HG03025 (cell line): ENCODE measurements around the gene TIRAP.
A peak's percentile ranks its signal among the peaks of the same experiment; 100 is the strongest.
"Not testable (repeated sequence)": the region's sequence is repeated elsewhere in the genome, so short reads cannot be mapped to it uniquely, and the experiment has no call there.

ENCODE experiments used
- ATAC-seq: cut with Tn5 transposase; IDR thresholded peaks from one replicate; pipeline ENCODE4 v1.9.1; 2021; ENCODE audit warnings: mild to moderate bottlenecking, moderate library complexity; ENCODE audit not compliant: unreplicated experiment, low FRiP score

The TIRAP gene, protein sequence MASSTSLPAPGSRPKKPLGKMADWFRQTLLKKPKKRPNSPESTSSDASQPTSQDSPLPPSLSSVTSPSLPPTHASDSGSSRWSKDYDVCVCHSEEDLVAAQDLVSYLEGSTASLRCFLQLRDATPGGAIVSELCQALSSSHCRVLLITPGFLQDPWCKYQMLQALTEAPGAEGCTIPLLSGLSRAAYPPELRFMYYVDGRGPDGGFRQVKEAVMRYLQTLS

DNA sequence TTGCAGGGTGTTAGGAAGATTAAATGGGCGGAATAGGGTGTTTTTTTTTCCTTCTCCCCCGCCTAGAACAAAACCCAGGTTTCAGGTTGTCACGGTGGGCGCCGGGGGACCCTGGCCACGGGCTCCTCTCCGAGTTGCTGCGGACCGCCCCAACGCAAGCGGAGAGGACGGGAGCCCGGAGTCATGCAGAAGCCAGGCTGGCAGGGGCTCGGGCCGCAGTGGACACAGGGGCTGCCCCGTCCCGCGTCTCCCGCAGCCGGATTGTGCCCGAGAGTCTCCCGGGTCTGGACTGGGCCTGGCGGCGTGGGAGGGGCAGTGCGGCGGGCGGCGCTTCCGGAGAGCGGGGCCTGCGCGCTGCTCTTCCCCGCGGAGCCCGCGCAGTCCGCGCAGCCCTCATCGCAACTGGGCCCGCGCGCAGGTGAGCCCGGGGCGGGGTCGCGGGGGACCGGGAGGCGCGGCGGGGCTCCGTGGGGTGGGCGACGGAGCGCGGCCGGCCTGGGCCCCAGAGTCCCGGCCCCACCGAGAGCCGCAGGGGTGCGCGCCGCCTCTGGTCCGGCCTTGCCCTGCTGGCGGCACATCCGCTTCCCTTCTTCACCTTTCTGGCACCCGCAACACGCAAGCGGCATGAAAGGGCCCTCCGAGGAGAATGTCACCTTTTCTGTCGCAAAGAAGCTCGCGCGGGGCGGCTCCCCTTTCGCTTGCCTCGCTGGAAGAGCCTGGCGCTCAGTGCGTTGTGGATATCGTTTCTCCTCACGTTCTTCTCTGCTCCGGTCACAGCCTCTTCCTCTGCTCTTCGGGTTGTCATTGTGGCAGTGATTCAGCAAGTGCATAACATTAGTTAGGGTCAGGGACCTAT, at the start of gene TIRAP:
TIRAP (plus strand) TSS at position 358 of the 856 bp plus-strand sequence. CDS start 7,802 bp downstream, outside the sequence.
- ATAC-seq = peak; percentile 63

DNA sequence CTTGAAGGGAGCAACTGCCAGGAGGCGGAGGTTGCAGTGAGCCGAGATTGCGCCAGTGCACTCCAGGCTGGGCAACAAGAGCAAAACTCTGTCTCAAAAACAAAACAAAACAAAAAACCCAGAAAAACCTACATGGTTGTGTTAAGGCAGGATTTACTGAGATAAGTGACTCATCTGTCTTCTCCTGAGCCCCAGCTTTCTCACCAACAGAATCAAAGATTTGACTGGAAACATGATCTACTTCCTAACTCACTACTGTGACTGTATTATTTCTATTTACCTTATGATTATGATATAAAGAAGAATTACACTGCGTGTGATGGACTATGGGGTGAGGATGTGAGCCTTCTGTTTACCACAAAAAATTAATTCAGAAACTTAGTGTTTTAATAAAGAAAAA, 49.5 kb upstream of the TIRAP start:
- no peak for ATAC-seq

GRCh38 chr11:126246636-126247035, 36.3 kb upstream of the TIRAP start:
- no peak for ATAC-seq

DNA sequence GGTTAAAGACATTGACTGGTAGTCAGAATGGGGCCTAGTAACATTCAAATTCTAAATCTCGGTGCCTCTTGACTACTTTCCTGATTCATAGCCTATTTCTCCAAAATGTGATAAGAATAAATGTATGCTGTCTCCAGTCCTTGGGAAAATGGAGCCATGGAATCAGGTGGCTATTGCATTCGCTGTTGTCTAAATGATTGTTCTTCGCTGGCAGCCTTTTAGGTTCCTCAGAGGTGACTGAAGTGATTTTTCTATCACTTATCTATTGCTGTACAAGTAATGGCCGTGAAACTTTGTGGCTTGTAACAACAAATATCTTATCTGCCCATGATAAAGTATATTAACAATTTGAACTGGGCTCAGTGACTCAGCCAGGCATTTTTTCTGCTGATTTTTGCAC, 29.6 kb upstream of the TIRAP start:
- no peak for ATAC-seq

GRCh38 chr11:126254819-126255218, 28.1 kb upstream of the TIRAP start:
- no peak for ATAC-seq

DNA sequence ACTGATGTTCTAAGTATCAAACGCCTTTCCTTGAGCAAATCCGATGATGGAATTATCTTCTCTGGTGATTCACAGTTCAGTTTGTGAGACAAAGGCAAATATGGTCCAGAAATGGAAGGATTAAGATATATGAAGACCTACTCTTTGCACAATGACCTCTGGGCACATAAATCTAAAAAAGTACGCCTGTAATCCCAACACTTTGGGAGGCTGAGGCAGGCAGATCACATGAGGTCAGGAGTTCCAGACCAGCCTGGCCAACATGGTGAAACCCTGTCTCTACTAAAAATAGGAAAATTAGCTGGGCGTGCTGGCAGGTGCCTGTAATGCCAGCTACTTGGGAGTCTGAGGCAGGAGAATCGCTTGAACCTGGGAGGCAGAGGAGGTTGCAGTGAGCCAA, 27.4 kb upstream of the TIRAP start:
- ATAC-seq = not testable (repeated sequence)

- ATAC-seq = no peak
Measured at GRCh38 chr11:126256216-126256615, 26.7 kb upstream of the TIRAP start.

DNA sequence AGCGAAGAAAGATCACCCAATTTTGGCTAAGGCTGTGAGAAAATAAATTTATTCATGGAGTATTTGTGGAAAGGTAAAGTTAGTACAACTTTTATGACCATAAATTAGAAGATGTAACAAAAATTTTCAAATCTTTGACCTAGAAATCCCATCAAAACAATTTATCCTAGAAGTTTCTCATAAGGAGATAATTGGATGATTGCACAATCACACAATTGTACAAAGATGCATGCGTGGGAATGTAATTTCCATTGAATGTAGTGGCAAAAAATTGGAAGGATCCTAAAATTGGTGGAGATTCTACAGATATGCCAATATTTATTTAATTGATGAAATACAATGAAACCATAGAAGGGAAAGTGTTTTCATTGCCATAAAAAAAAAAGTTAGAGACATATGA, 25.7 kb upstream of the TIRAP start:
- no peak for ATAC-seq

GRCh38 chr11:126257764-126258163, 25.1 kb upstream of the TIRAP start:
- no peak for ATAC-seq

DNA sequence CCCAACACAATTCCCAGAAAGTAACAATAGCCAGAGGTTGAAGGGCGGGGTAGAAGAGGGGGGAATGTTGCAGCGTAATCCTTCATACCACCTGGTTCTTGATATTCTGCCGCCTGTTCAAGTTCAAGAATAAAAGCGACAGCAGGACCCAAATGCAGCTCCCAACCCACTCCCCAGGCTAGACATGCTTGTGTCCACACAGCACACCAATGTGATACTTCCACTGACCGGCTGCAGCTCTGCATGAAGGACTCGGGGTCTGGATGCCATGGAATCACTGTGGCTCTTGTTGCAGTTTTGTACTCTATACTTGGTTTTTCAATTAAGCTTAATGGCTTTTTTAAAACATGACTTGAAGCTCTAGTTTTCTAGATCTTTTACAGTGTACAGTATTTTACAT, 20.7 kb upstream of the TIRAP start:
- no peak for ATAC-seq

GRCh38 chr11:126263489-126263888, 19.4 kb upstream of the TIRAP start:
- no peak for ATAC-seq

GRCh38 chr11:126265811-126266210, 17.1 kb upstream of the TIRAP start:
- ATAC-seq = no peak

- ATAC-seq = no peak
Measured at GRCh38 chr11:126267650-126268049, 15.2 kb upstream of the TIRAP start.

- peak; percentile 12 for ATAC-seq
Measured at GRCh38 chr11:126268361-126268707, 14.6 kb upstream of the TIRAP start.

GRCh38 chr11:126268708-126269579, 13.9 kb upstream of the TIRAP start, which contains the start of the genes FOXRED1 and SRPRA:
Gene FOXRED1, plus strand, starts transcription at chr11:126269154. Its CDS starts 53 bp downstream, at chr11:126269207.
Gene SRPRA, minus strand, starts transcription at chr11:126268895. Its CDS starts 91 bp downstream, at chr11:126268804.
- peak; percentile 99 for ATAC-seq

DNA sequence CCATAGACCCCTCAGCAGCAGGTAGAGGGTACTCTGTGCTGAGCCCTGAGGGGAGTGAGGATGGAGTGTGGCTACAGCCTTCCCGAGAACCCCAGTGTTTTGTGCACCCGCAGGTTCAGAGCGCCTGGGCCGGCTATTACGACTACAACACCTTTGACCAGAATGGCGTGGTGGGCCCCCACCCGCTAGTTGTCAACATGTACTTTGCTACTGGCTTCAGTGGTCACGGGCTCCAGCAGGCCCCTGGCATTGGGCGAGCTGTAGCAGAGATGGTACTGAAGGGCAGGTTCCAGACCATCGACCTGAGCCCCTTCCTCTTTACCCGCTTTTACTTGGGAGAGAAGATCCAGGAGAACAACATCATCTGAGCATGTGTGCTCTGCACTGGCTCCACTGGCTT, 5.6 kb upstream of the TIRAP start:
- no peak for ATAC-seq

GRCh38 chr11:126277780-126278179, 5.1 kb upstream of the TIRAP start:
- ATAC-seq = no peak

- no peak for ATAC-seq
Measured at GRCh38 chr11:126279191-126279590, 3.7 kb upstream of the TIRAP start.

DNA sequence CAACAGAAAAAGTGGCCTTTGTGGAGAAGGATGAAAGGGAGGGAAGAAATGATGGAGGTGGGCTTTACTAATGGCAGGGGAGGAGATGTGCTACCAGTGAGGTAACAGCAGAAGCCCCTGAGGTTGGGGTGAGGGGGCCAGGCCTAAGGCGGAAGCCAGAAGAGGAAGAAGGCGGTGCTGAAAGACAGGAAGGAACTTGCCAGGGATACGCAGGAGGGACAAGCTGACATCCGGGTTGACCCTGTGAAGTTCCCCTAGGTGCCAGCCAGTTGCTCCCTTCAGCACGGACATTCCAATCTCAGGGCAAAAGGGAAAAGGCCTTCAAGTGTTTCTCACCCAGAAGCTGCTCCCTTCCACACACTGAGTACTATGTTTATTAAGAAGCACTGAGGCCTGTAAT, 2.3 kb upstream of the TIRAP start:
- ATAC-seq = no peak

- no peak for ATAC-seq
Measured at GRCh38 chr11:126281245-126281644, 1.6 kb upstream of the TIRAP start.

DNA sequence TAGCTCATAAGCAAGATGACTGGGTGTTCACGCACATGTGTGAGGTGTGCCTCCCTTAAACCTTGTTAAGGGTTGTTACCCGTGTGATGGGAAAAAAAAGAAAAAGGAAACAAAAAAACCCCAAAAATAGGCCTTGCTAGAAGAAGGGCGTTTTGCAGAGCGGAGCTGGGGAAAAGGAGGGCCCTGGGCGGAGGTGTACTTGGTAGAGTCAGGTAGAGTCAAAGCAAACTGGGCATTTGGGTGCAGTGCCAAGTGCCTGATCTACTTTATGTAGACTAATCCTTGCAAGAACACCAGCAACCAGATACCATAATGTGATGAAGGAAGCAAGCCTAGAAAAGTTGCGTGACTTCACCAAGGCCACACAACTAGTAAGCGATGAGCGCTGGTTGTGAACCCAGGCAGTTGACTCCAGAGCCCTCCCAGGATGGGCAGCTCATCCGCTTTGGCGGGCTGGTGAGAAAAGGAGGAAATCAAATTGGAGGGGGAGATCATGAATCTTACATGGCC, 1.2 kb upstream of the TIRAP start:
- no peak for ATAC-seq
